NCI-H1694 treated with DMSO at 0.1 percent for 48 hours (cell line): ENCODE measurements around the gene ZNF518A.
"Not testable (repeated sequence)": the region's sequence is repeated elsewhere in the genome, so short reads cannot be mapped to it uniquely, and the experiment has no call there.

ENCODE experiments used
- DNase-seq: peaks from one replicate; lab custom pipeline; 2025; lab: John Stamatoyannopoulos, UW

ZNF518A gene

GRCh38 chr10:96133135-96133534 is 3.0 kb downstream of the ZNF518A start:
- no peak for DNase-seq

GRCh38 chr10:96136810-96137209 is 6.7 kb downstream of the ZNF518A start:
- no peak for DNase-seq

GRCh38 chr10:96137567-96137966 is 7.5 kb downstream of the ZNF518A start:
- DNase-seq: no peak

- no peak for DNase-seq
Measured at GRCh38 chr10:96138102-96138501, 8.0 kb downstream of the ZNF518A start.

- no peak for DNase-seq
Measured at GRCh38 chr10:96152437-96152836, 22.3 kb downstream of the ZNF518A start.

GRCh38 chr10:96153070-96153469 is 23.0 kb downstream of the ZNF518A start:
- no peak for DNase-seq

- no peak for DNase-seq
Measured at GRCh38 chr10:96165726-96166125, 35.6 kb downstream of the ZNF518A start.

- no peak for DNase-seq
Measured at GRCh38 chr10:96168546-96168945, 38.4 kb downstream of the ZNF518A start.

- DNase-seq: no peak
Measured at GRCh38 chr10:96170230-96170629, 40.1 kb downstream of the ZNF518A start.

- no peak for DNase-seq
Measured at GRCh38 chr10:96172666-96173065, 42.6 kb downstream of the ZNF518A start.

GRCh38 chr10:96176985-96177384 is 46.9 kb downstream of the ZNF518A start:
- no peak for DNase-seq

- DNase-seq: no peak
Measured at GRCh38 chr10:96188421-96188820, 58.3 kb downstream of the ZNF518A start.

GRCh38 chr10:96188916-96189315 is 58.8 kb downstream of the ZNF518A start:
- DNase-seq: no peak

GRCh38 chr10:96189505-96189904 is 59.4 kb downstream of the ZNF518A start:
- not testable (repeated sequence) for DNase-seq

- no peak for DNase-seq
Measured at GRCh38 chr10:96201525-96201924, 71.4 kb downstream of the ZNF518A start.

- DNase-seq: no peak
Measured at GRCh38 chr10:96205580-96205979, 75.5 kb downstream of the ZNF518A start.

GRCh38 chr10:96208271-96208670 is 78.2 kb downstream of the ZNF518A start:
- no peak for DNase-seq

- no peak for DNase-seq
Measured at GRCh38 chr10:96208946-96209345, 78.8 kb downstream of the ZNF518A start.

GRCh38 chr10:96211764-96212163 is 81.7 kb downstream of the ZNF518A start:
- no peak for DNase-seq

- DNase-seq: no peak
Measured at GRCh38 chr10:96212911-96213310, 82.8 kb downstream of the ZNF518A start.
